Hepatocyte (in vitro differentiated cells): Measurements from ENCODE around the gene SLC25A21. TPM values are rescaled to one million over a fixed set of nuclear protein-coding genes. Genes with fewer than 3 reads are reported as not detected.

Experiments
- DNase-seq: peaks from one replicate; pipeline ENCODE4 v3.0.0-alpha.2; 2016; ENCODE audit warnings: low spot score
- H2AFZ ChIP-seq: fragments of 200-600 bp; sonication (generic); 2 replicates; pipeline ENCODE4 v1.6.0; 2016; ENCODE audit warnings: antibody characterized with exemption, mild to moderate bottlenecking
- H3K27ac ChIP-seq: fragments of 200-600 bp; sonication (generic); 2 replicates; pipeline ENCODE4 v1.5.1; 2016; ENCODE audit warnings: mild to moderate bottlenecking
- H3K27me3 ChIP-seq: fragments of 200-600 bp; sonication (generic); 2 replicates; pipeline ENCODE4 v1.6.1; 2016
- H3K36me3 ChIP-seq: fragments of 200-600 bp; sonication (generic); replicated peaks from 2 replicates; pipeline ENCODE4 v1.5.1; 2016; ENCODE audit warnings: low read depth; ENCODE audit not compliant: insufficient read depth
- H3K4me1 ChIP-seq: fragments of 200-600 bp; sonication (generic); 2 replicates; pipeline ENCODE4 v1.5.1; 2016; ENCODE audit warnings: mild to moderate bottlenecking, moderate library complexity; ENCODE audit not compliant: insufficient read depth
- H3K4me2 ChIP-seq: fragments of 200-600 bp; sonication (generic); 2 replicates; pipeline ENCODE4 v1.6.0; 2016
- H3K4me3 ChIP-seq: fragments of 200-600 bp; sonication (generic); 2 replicates; pipeline ENCODE4 v1.5.1; 2016; ENCODE audit warnings: mild to moderate bottlenecking
- H3K79me2 ChIP-seq: fragments of 200-600 bp; sonication (generic); 2 replicates; pipeline ENCODE4 v1.6.0; 2017; ENCODE audit warnings: mild to moderate bottlenecking
- H3K9me2 ChIP-seq: fragments of 200-600 bp; sonication (generic); replicated peaks from 2 replicates; pipeline ENCODE4 v1.6.0; 2017; ENCODE audit warnings: mild to moderate bottlenecking; ENCODE audit not compliant: insufficient read depth
- H3K9me3 ChIP-seq: fragments of 200-600 bp; sonication (generic); 2 replicates; pipeline ENCODE4 v1.5.1; 2016; ENCODE audit warnings: low read depth, mild to moderate bottlenecking
- H4K20me1 ChIP-seq: fragments of 200-600 bp; sonication (generic); 2 replicates; pipeline ENCODE4 v1.6.0; 2016; ENCODE audit warnings: mild to moderate bottlenecking; ENCODE audit not compliant: insufficient read depth, poor library complexity, severe bottlenecking
- EZH2 ChIP-seq: fragments of 200-600 bp; sonication (generic); IDR thresholded peaks from 2 replicates; pipeline ENCODE4 v1.6.1; 2016; ENCODE audit warnings: antibody characterized with exemption, mild to moderate bottlenecking, borderline replicate concordance
- EZH2phosphoT487 ChIP-seq: fragments of 200-600 bp; sonication (generic); IDR thresholded peaks from one replicate; pipeline ENCODE4 v1.6.1; 2018; ENCODE audit warnings: antibody characterized with exemption, mild to moderate bottlenecking, low read depth, moderate library complexity; ENCODE audit not compliant: unreplicated experiment, severe bottlenecking
- WGBS: methylation state at CpG from one replicate; pipeline ENCODE4 v1.1.6; 2016; ENCODE audit warnings: low lambda C conversion rate; ENCODE audit errors: missing lambda C conversion rate; 5-methylcytosine and 5-hydroxymethylcytosine counted together
- polyA plus RNA-seq: library from polyadenylated mRNA; unstranded; fragments of >200 nt; fragmentation: Nextera tagmentation; extraction: Ambion mirVana; gene quantifications from 2 replicates; pipeline ENCODE4 v1.2.1, GENCODE V29; 2016
- total RNA-seq: library from RNA; depleted of rRNA; stranded (reverse); fragments of >200 nt; gene quantifications from 2 replicates; pipeline ENCODE4 v1.2.3, GENCODE V29; 2014
- TF ChIP-seq, protein P1 (sequence below): fragments of 200-600 bp; sonication (generic); IDR thresholded peaks from 2 replicates; pipeline ENCODE4 v1.5.1; 2016; ENCODE audit warnings: antibody characterized with exemption, mild to moderate bottlenecking; ENCODE audit not compliant: poor library complexity

The SLC25A21 gene
- total and polyA plus RNA-seq, 2 experiments from 2014 or later: 1.4 to 1.6 TPM

DNA sequence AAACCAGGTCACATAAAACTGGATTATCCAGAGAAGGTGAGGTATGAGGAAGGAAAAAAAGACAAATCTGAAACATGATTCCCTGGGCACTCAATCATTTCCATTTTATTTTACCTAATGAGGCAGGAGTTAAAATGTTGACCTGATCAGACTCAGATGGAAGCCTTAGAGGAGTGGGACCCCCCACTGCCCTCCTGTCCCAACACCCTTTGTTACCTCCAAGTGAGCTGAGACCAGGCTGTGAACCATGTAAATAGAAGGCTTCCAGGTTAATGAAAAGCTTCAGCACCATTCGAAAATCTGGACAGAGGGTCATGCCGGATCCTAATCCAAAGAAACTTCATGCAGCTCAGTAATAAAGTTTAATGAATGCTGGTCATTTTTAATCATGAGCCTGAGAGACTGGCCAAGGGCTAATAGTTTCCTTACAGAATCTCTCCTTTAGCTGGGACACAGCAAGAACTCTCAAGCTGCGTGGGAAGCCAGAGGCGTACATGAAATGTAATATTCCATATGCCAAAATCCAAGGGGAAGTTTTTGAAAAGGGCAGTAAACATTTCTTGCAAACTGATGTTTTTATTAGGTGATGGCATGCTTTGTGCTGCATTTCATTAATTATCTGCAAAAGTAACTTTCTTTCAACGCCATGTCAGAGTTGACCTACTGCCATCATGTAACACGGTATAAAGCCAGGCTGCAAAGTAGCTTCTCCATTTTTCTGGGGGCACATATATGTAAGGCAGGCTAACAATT is 327.8 kb downstream of the SLC25A21 start:
- WGBS: 55% methylated on average over 6 of the region's 6 CpGs
- Histone ChIP-seq H3K4me1 (no peaks in the 10 kb centered on the region), H3K9me2 (no peaks in the 10 kb centered on the region), H3K36me3 (no peaks in the 10 kb centered on the region), H3K4me2 (no peak overlapping the region), H3K9me3 (no peaks in the 10 kb centered on the region), H3K4me3 (no peak overlapping the region), H3K27me3 (no peaks in the 10 kb centered on the region), H3K79me2 (no peaks in the 10 kb centered on the region), H4K20me1 (no peaks in the 10 kb centered on the region), H2AFZ (no peak overlapping the region), H3K27ac (no peak overlapping the region)
- no peak for DNase-seq
- TF ChIP-seq EZH2 (no peak), EZH2phosphoT487 (no peak)
- TF ChIP-seq, protein P1, sequence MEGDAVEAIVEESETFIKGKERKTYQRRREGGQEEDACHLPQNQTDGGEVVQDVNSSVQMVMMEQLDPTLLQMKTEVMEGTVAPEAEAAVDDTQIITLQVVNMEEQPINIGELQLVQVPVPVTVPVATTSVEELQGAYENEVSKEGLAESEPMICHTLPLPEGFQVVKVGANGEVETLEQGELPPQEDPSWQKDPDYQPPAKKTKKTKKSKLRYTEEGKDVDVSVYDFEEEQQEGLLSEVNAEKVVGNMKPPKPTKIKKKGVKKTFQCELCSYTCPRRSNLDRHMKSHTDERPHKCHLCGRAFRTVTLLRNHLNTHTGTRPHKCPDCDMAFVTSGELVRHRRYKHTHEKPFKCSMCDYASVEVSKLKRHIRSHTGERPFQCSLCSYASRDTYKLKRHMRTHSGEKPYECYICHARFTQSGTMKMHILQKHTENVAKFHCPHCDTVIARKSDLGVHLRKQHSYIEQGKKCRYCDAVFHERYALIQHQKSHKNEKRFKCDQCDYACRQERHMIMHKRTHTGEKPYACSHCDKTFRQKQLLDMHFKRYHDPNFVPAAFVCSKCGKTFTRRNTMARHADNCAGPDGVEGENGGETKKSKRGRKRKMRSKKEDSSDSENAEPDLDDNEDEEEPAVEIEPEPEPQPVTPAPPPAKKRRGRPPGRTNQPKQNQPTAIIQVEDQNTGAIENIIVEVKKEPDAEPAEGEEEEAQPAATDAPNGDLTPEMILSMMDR: no peak

DNA sequence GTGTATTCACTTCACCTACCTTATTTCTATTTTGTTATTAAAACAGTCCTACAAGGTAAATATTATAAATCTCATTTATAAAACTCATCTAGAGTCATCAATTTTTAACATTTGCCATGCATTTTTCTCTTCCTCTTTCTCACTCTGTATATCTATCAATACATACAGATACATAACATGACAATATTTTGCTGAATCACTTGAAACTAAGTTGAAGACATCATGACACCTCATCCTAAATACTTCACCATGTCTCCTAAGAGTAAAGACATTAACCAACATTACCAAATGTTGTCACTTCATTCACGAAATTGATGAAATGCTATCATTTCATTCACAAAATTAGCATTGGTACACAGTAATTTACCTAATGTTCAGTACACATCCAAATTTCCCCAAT is 329.0 kb downstream of the SLC25A21 start:
- H3K9me3 ChIP-seq: no peaks in the 10 kb centered on the region
- H3K4me2 ChIP-seq: no peak overlapping the region
- no peak for DNase-seq
- WGBS: 94% methylated on average over 1 of the region's 1 CpG
- H2AFZ ChIP-seq: no peak overlapping the region
- no peak overlapping the region for H3K4me3 ChIP-seq
- TF ChIP-seq EZH2: no peak
- TF ChIP-seq, protein P1: no peak
- TF ChIP-seq EZH2phosphoT487: no peak
- no peak overlapping the region for H3K27ac ChIP-seq
- H3K27me3 ChIP-seq: no peaks in the 10 kb centered on the region
- H3K4me1 ChIP-seq: no peaks in the 10 kb centered on the region
- H3K9me2 ChIP-seq: no peaks in the 10 kb centered on the region
- H4K20me1 ChIP-seq: no peaks in the 10 kb centered on the region
- no peaks in the 10 kb centered on the region for H3K36me3 ChIP-seq
- H3K79me2 ChIP-seq: no peaks in the 10 kb centered on the region

DNA sequence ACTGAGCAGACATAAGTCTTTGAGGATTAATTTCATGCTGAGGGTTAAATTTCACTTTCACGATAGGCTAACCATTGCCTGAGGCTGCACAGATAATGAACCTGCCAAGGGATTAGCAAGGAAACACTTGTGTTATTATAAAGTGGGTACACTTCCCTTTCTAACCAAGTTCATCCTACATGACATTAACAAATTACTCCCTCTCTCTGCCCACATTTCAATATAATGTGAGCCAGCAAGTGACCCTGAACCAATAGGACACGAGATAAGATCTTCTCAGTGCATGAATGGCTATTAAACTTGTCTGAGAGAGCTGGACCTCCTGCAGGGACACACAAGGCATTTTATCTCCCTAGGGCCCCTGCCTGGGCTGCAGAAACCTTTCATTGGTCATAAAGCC is 337.3 kb downstream of the SLC25A21 start:
- H3K4me3 ChIP-seq: no peak overlapping the region
- H2AFZ ChIP-seq: no peak overlapping the region
- no peak overlapping the region for H3K27ac ChIP-seq
- no peaks in the 10 kb centered on the region for H3K9me2 ChIP-seq
- no peaks in the 10 kb centered on the region for H3K79me2 ChIP-seq
- no peaks in the 10 kb centered on the region for H3K4me1 ChIP-seq
- H3K27me3 ChIP-seq: no peaks in the 10 kb centered on the region
- DNase-seq: no peak
- 25% methylated on average over 2 of the region's 2 CpGs for WGBS
- H3K4me2 ChIP-seq: no peak overlapping the region
- no peaks in the 10 kb centered on the region for H3K36me3 ChIP-seq
- H4K20me1 ChIP-seq: no peaks in the 10 kb centered on the region
- no peaks in the 10 kb centered on the region for H3K9me3 ChIP-seq
- TF ChIP-seq EZH2phosphoT487 (no peak), EZH2 (no peak)
- TF ChIP-seq, protein P1: no peak
